ENCODE measurements around the gene PRMT2.
"Not testable (repeated sequence)": the region's sequence is repeated elsewhere in the genome, so short reads cannot be mapped to it uniquely, and the experiment has no call there.

PRMT2 gene

DNA sequence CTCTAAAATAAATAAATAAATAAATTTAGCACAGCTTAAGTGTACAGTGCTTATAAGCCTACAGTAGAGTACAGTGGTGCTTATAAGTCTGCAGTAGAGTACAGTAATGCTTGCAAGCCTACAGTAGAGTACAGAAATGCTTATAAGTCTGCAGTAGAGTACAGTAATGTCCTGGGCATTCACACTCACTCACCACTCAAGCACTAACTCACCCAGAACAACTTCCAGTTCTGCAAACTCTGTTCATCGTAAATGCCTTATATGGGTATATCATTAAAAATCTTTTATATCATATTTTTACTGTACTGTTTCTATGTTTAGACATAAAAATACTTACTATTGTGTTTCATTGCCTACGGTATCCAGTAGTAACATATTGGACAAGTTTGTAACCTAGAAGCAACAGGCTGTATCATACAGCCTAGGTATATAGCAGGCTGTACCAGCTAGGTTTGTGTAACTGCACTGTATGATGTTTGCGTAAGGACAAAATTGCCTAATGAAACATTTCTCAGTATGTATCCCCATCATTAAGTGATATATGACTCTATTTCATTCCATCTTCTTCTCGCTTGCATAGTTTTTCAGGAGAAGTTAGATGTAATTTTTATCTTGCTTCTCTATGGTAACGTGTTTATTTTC, 16.6 kb upstream of the PRMT2 start:
- no peak for DNase-seq

DNA sequence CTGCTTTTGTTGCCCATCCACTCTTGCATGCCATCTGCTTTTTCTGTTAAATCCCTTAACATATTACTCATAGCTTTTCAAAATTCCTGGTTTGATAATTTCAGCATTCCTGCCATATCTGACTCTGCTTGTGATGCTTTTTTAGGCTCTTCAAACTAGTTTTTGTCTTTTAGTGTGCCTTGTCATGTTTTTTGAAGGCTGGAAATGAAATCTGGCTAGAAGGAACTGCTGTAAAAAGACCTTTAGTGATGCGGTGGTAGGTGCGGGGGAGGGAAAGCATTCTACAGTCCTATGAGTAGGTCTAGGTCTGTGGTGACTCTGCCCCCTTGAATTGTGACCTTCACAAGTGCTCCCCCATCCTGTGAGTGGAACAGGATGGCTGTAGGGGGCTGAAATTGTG, 15.6 kb upstream of the PRMT2 start:
- DNase-seq, result no peak

- DNase-seq, result no peak
Observed at GRCh38 chr21:46620846-46621245, 14.6 kb upstream of the PRMT2 start.

- DNase-seq, result no peak
Observed at GRCh38 chr21:46621457-46622182, 13.9 kb upstream of the PRMT2 start.

GRCh38 chr21:46622226-46622625, 13.2 kb upstream of the PRMT2 start:
- DNase-seq, result no peak

DNA sequence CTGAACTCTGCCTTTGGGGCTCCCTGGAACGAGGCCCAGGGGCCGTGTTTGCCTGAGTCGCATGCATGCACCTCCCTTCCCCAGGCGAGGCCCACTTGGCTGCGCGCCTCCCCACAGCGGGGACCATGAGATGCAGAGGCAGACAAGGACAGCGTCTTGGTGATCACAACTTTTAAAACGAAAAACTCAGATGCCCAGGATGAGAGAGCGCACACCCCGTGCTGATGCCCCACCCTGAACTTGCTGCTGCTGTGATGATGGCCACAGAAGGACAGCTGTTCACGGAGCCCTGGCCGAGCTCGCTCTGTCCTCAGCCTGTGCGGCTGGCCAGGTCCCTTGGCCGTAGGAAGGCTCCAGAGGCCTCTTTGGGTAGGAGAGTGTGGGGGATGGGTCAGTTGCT, 11.4 kb upstream of the PRMT2 start:
- no peak for DNase-seq

DNA sequence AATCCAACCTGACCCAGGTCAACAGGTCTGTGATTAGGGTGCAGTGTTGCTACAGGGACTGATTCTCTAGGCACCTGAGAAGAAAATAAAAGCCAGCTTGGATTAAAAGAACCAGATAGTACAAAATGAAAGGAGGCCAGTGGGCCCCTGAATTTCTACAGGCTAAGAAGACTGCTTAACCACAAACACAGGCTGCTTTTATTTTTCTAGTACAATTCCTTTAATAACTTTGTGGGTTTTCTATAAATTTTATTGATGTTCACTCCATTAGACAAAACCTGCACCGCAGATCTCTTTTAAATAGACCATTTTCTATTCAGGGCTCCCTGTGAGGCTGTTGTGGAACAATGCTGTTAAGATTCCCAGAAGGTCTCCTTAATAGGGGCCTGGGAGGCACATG, 9.7 kb upstream of the PRMT2 start:
- no peak for DNase-seq

DNA sequence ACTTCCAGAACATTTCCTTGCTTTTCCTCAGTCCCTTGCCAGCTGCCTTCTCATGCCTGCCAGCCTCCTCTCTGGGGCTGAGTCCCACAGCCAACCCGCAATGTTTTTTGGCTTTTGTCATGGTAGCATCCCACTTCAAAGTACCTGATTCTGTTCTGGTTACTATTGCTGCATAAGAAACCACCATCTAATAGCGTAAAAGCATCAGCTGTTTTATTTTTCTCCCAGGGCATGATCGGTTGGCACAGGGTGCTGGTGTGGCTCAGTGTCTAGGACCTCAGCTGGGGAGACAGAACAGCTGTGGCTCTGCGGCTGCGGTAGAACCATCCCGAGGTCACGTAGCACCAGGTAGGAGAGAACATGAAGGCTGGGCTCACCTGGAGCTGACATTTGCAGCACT, 8.9 kb upstream of the PRMT2 start:
- DNase-seq, result no peak

GRCh38 chr21:46626975-46627501, 8.4 kb upstream of the PRMT2 start:
- no peak for DNase-seq

DNA sequence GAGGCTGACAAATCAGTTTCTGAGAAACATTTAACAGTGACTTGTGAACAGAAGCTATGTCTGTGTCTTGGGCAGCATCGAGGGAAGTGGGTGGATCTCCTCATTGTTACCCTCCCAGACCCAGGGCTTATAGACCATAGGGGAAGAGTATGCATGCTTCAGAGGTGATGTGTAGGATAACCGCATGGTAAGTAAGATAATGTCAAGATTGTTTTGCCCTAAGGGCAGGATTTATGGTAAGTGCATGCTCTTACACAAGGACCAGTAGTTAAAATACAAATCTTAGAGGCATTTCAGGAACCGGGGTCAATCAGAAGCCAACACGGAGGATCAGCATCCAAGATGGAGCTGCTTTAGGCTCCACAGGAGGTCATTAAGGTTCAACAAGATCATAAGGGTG, 7.7 kb upstream of the PRMT2 start:
- no peak for DNase-seq

DNA sequence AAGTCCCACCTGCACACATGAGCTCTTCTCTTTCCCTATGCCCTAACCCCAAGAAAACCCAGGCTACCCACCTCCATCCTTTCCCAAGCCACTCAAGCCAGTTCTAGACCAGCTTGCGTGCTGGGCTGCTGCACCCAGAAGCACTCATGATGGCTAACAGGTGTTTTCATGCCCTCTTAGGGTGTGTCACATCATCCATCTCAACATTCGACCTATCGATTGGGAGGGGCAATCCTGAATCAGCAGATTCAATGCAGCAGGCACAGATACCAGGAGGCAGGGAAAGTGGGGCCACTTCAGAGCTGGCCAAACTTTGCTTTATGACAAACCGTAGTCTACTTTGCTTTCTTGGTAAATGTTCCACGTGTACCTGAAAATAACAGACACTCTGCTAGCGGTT, 6.6 kb upstream of the PRMT2 start:
- no peak for DNase-seq

- not testable (repeated sequence) for DNase-seq
Observed at GRCh38 chr21:46630915-46631314, 4.6 kb upstream of the PRMT2 start.

- DNase-seq, result no peak
Observed at GRCh38 chr21:46633566-46633965, 1.9 kb upstream of the PRMT2 start.

DNA sequence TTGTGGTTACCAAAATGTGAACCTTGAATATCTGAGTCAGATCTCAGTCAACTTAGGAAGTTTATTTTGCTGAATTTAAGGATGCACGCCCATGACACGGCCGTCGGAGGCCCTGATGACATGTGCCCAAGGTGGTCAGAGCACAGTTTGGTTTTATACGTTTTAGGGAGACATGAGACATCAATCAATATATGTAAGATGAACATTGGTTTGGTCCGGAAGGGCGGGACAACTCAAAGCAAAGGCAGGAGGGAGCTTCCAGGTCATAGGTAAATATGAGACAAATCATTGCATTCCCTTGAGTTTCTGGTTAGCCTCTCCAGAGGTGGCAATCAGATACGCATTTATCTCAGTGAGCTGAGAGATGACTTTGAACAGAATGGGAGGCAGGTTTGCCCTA, 1.0 kb upstream of the PRMT2 start:
- DNase-seq, result peak; percentile 15

GRCh38 chr21:46634966-46635323, 529 bp upstream of the PRMT2 start:
- peak; percentile 90 for DNase-seq

DNA sequence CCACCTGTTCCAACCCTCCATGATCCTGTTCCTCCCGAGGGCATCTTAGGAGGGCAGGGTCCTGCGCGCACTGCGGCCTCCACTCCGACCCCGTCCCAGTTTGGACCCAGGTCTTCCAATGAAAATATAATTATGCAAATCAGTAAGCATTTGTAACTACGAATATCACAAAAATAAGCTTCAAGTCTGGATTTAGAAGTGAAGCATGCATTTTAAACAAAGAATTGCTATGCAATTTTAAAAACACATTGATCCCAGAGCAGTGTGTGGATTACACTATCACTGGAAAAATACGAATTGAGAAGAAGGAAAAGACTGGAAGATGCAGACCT, 673 bp downstream of the PRMT2 start:
- no peak for DNase-seq

DNA sequence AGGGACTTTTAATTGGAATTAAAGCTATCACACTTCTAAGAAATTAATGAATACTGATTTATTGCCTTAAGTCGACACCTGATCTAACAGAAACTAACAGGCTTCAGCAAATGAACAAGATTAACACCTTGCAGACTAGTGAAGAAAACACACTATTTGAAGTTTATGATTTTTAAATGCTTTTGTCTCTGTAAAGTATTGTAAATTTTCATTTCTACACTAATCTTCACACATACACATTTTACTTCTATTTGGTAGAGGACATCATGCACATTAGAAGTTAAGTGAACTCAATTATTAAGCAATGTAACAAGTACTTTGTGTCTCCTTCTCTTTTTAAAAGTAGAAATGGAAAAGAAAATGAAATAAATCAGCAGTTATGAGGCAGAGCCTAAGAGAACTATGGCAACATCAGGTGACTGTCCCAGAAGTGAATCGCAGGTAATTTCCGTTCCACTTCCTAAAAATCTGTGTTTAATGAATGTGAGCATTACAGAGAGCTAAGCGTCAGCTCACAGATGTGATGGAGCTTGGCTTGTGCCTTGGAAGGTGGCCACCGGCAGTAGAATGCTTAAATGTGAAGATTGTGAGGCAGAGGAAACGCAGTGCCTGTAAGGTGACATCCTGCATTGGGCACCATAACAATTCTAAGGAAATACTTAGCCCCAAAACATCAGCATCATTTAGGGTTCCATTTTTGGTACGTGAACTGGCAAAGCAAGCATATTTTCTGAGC, 1.2 kb downstream of the PRMT2 start:
- peak; percentile 2 for DNase-seq

GRCh38 chr21:46637952-46638746, 2.7 kb downstream of the PRMT2 start:
- no peak for DNase-seq

DNA sequence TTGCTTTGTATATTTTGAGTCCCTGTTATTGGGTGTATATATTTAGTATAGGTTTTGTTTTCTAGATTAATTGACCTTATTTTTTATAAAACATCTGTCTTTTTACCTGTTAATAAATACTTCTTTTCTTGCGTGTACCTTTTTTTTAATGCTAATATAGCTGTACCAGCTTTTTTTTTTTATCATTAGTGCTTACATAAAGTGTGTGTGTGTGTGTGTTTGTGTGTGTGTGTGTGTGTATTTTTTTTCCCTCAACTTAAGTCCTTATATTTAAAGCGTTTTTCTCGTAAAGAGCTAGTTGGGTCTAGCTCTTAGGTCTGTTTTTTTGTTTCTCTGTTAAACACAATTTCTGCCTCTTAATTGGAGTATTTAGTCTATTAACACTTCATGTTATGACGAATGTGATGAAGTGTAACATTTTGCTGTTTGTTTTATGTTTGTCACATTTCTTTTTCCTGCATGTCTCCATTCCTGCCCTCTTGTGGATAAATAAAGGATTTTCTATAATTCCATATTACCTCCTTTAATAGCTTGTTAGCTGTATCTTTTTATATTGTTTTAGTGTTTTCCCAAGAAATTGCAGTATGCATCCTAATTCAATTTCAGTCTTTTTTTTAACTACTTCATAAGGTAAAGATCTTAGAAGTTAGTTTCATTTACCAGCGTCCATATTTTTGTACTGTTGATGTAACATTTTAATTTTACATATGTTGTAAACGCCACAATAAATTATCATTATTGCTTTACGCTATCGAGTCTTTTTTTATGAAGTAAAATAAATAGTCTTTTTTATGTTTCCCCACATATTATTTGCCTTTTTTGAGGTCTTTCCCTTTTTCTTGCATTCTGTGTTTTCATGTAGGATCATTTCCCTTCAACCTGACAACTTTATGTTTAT, 4.3 kb downstream of the PRMT2 start:
- DNase-seq, result peak; percentile 22

DNA sequence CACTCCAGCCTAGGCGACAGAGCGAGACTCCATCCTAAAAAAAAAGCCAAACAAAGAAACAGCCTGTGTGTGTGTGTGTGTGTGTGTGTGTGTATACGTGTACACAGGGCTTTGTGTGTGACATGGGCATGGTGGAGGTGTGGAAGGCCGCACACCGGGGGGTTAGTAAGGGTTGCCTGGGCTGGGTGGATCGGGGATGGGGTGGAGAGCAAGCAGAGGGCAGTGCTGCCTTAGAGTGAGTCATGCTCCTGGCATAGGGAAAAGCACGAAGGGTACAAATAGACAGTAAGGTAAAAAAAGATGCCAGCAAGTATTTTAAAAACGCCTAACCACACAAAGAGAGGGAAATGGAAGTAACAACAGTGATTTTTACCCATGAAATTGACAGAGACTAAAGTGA, 6.2 kb downstream of the PRMT2 start:
- DNase-seq, result no peak

- no peak for DNase-seq
Observed at GRCh38 chr21:46643379-46644177, 8.1 kb downstream of the PRMT2 start.
